K562 (cell line): Measurements from ENCODE around the gene PHKG2. TPM values are rescaled to one million over a fixed set of nuclear protein-coding genes. Genes with fewer than 3 reads are reported as not detected.

Experiments
- ATAC-seq: fragments of 200-7000 bp; cut with Tn5 transposase; 3 replicates; pipeline ENCODE4 v1.9.1; 2020; ENCODE audit warnings: moderate library complexity
- BruUV-seq: library from RNA; stranded (reverse); fragments of 400-500 nt; replicated peaks from 2 replicates; lab custom pipeline; 2021; lab: Mats Ljungman, UMichigan
- CTCF ChIA-PET: fragments of 300-600 bp; formaldehyde crosslinking; extraction: SDS; loops from one replicate; lab custom pipeline; 2021; ENCODE audit warnings: low intra/inter-chr PET ratio; lab: Yijun Ruan, JAX
- POLR2A ChIA-PET: fragments of 300-600, 350-650 bp; sonication (Branson Sonifier 250); formaldehyde crosslinking; extraction: SDS; loops from one replicate; lab custom pipeline; 2021; ENCODE audit warnings: antibody characterized with exemption, inconsistent platforms; lab: Yijun Ruan, JAX
- DNase-seq, 4 experiments: peaks; one replicate each; pipeline versions ENCODE4 v3.0.0 to v3.0.0-alpha.2; 2011 to 2018; ENCODE audit warnings: low spot score in 3 of 4, mixed read lengths in 3 of 4; ENCODE audit errors: extremely low read depth in 1 of 4
- FAIRE-seq: peaks from 2 replicates; lab custom pipeline; 2011; peaks lifted over from hg19 to GRCh38; lab: Jason Lieb, UNC
- H2AFZ ChIP-seq: 2 replicates; pipeline ENCODE4 v1.6.0; 2011; ENCODE audit warnings: low read depth, low read length, control low read depth, inconsistent platforms
- H3K27ac ChIP-seq: fragments of 200-600 bp; 3 replicates; pipeline ENCODE4 v1.8.0; 2011; ENCODE audit warnings: low read depth, mild to moderate bottlenecking, control low read depth, inconsistent platforms, low read length, moderate library complexity, mixed read lengths; ENCODE audit errors: extremely low read depth
- H3K27me3 ChIP-seq, 2 experiments: fragments of 300-600 bp in 1 of 2; 2 replicates in 1 of 2; 3 replicates in 1 of 2; pipeline versions ENCODE4 v1.6.0 to v1.8.0; 2011; ENCODE audit warnings: inconsistent platforms in 2 of 2, low read length in 2 of 2, mild to moderate bottlenecking in 1 of 2, mixed read lengths in 1 of 2, moderate library complexity in 1 of 2; ENCODE audit not compliant: control insufficient read depth in 2 of 2, insufficient read depth in 2 of 2
- H3K36me3 ChIP-seq: fragments of 300-600 bp; 3 replicates; pipeline ENCODE4 v1.8.0; 2011; ENCODE audit warnings: mild to moderate bottlenecking, low read length, inconsistent platforms; ENCODE audit not compliant: control insufficient read depth, insufficient read depth
- H3K4me1 ChIP-seq, 2 experiments: fragments of 200-600 bp in 1 of 2; replicated peaks in 1 of 2; 2 replicates in 1 of 2; 3 replicates in 1 of 2; pipeline versions ENCODE4 v1.5.1 to v1.8.0; 2011; ENCODE audit warnings: inconsistent platforms in 2 of 2, low read length in 2 of 2, mild to moderate bottlenecking in 1 of 2, mixed read lengths in 1 of 2, moderate library complexity in 1 of 2; ENCODE audit not compliant: control insufficient read depth in 2 of 2, insufficient read depth in 2 of 2
- H3K4me2 ChIP-seq: 2 replicates; pipeline ENCODE4 v1.6.1; 2011; ENCODE audit warnings: low read length, control low read depth, inconsistent platforms, mixed read lengths; ENCODE audit not compliant: insufficient read depth
- H3K4me3 ChIP-seq: fragments of 200-600 bp; sonication (generic), shearing (Covaris generic); 2 replicates; pipeline ENCODE4 v1.5.1; 2016; ENCODE audit warnings: control low read depth, inconsistent platforms
- H3K79me2 ChIP-seq: fragments of 200-600 bp; 3 replicates; pipeline ENCODE4 v1.8.0; 2011; ENCODE audit warnings: low read length, inconsistent platforms; ENCODE audit not compliant: control insufficient read depth, insufficient read depth
- H3K9ac ChIP-seq, 2 experiments: 2 replicates each; pipeline versions ENCODE4 v1.6.0 to v1.6.1; 2011; ENCODE audit warnings: low read depth in 2 of 2, low read length in 2 of 2, control low read depth in 1 of 2, inconsistent platforms in 1 of 2, mild to moderate bottlenecking in 1 of 2, mixed read lengths in 1 of 2; ENCODE audit not compliant: insufficient read depth in 1 of 2
- H3K9me1 ChIP-seq: one replicate; pipeline ENCODE4 v1.6.0; 2011; ENCODE audit warnings: inconsistent platforms, mild to moderate bottlenecking, low read length, moderate library complexity; ENCODE audit not compliant: control insufficient read depth, insufficient read depth
- H3K9me3 ChIP-seq: replicated peaks from 2 replicates; pipeline ENCODE4 v1.5.1; 2011; ENCODE audit warnings: low read depth, low read length, inconsistent platforms; ENCODE audit not compliant: control insufficient read depth, insufficient read depth
- H4K20me1 ChIP-seq: replicated peaks from 2 replicates; pipeline ENCODE4 v1.6.1; 2011; ENCODE audit warnings: low read length, inconsistent platforms, mixed read lengths; ENCODE audit not compliant: control insufficient read depth, insufficient read depth
- RBFOX2 ChIP-seq: fragments of 200-400 bp; formaldehyde crosslinking; IDR thresholded peaks from 2 replicates; pipeline ENCODE4 v1.6.1; 2017; ENCODE audit warnings: low read depth, mild to moderate bottlenecking, low read length, moderate library complexity
- TGIF2 ChIP-seq: sonication (generic); formaldehyde crosslinking; IDR thresholded peaks from 2 replicates; pipeline ENCODE4 v1.8.1; 2022; ENCODE audit warnings: mild to moderate bottlenecking, missing genetic modification reagents, moderate library complexity
- ZBTB17 ChIP-seq: fragments of 450-650 bp; formaldehyde crosslinking; IDR thresholded peaks from 2 replicates; pipeline ENCODE4 v1.4.0; 2020; ENCODE audit warnings: mild to moderate bottlenecking
- WGBS: fragments of 100-300 bp; shearing (Covaris generic); methylation state at CpG from one replicate; pipeline ENCODE4 v1.1.6; 2016; ENCODE audit warnings: low coverage, mixed read lengths; ENCODE audit not compliant: insufficient coverage; ENCODE audit errors: missing lambda C conversion rate; 5-methylcytosine and 5-hydroxymethylcytosine counted together
- in situ Hi-C: fragments of 300-500 bp; cut with MboI; formaldehyde crosslinking; loops from 4 replicates; pipeline ENCODE4 v1.15.0; 2018; ENCODE audit warnings: inconsistent platforms, mixed read lengths
- intact Hi-C: fragments of 100-400 bp; cut with micrococcal nuclease; formaldehyde crosslinking; loops from 2 replicates; pipeline ENCODE4 v1.14.2; 2022
- polyA plus RNA-seq, 8 experiments: library from polyadenylated mRNA; depleted of rRNA in 4 of 8; stranded (reverse) in 5 of 8; unstranded in 3 of 8; fragments of >200 nt; fragmentation: Nextera tagmentation in 2 of 8; fragmentation: Illumina TruSeq in 1 of 8; extraction: Ambion mirVana in 2 of 8; extraction: Trizol in 1 of 8; gene quantifications; 2 replicates each; pipeline versions ENCODE4 v1.2.1 to v1.2.3, GENCODE V29; 2011 to 2014; ENCODE audit warnings: inconsistent platforms in 1 of 8, missing spikeins in 1 of 8
- total RNA-seq, 7 experiments: library from RNA; depleted of rRNA in 6 of 7; stranded (reverse); fragments of >200 nt in 6 of 7; fragmentation: Illumina TruSeq in 2 of 7; extraction: Trizol in 2 of 7; gene quantifications; 2 replicates each; pipeline versions ENCODE4 v1.2.1 to v1.2.3, GENCODE V29; 2011 to 2021; ENCODE audit warnings: low replicate concordance in 1 of 7
- TF ChIP-seq, protein P1 (sequence below), 2 experiments: fragments of 200-800 bp in 1 of 2; sonication (Bioruptor generic) in 1 of 2; sonication (generic) in 1 of 2; formaldehyde crosslinking in 1 of 2; IDR thresholded peaks in 1 of 2; conservative IDR thresholded peaks in 1 of 2; 2 replicates each; pipeline versions ENCODE4 v1.5.0 to v1.6.1; 2016 to 2020; ENCODE audit warnings: missing compliant biosample characterization in 1 of 2, missing genetic modification characterization in 1 of 2, missing genetic modification reagents in 1 of 2

Gene PHKG2
- total and polyA plus RNA-seq, 9 of the 15 experiments (the other 6 are each of a cell fraction or from before 2014, with no cell fraction given), result 5.8 to 54.2 (median 30.7) TPM

DNA sequence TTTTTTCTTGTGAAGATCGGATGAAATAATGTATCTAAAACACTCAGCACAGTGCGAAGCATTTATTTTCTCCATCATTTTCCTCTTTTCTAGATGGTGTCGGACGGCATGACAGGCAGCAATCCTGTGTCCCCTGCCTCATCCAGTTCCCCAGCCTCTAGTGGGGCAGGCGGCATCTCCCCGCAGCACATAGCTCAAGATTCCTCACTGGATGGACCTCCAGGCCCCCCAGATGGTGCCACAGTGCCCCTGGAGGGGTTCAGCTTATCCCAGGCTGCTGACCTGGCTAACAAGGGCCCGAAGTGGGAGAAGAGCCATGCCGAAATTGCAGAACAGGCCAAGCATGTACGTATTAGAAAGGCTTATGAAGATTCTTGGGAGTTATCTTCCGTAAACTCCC, 44.3 kb upstream of the PHKG2 start:
- ChIA-PET POLR2A (interaction anchor here (0.9 kb wide), 1 partner anchor 71 kb away, joined by 3 read pairs; no protein-coding TSS in a partner anchor), CTCF (no interaction called here)
- H4K20me1 ChIP-seq, result 0 out of 2 replicates have a peak, but pooled peaks cover 7% of the 10 kb centered on the region
- H3K36me3 ChIP-seq, result peaks cover 91% of the 10 kb centered on the region
- H3K27ac ChIP-seq, result no peak overlapping the region
- H3K27me3 ChIP-seq, result no peaks in the 10 kb centered on the region
- DNase-seq (no peak), FAIRE-seq (no peak), ATAC-seq (no peak)
- TF ChIP-seq, protein P1, sequence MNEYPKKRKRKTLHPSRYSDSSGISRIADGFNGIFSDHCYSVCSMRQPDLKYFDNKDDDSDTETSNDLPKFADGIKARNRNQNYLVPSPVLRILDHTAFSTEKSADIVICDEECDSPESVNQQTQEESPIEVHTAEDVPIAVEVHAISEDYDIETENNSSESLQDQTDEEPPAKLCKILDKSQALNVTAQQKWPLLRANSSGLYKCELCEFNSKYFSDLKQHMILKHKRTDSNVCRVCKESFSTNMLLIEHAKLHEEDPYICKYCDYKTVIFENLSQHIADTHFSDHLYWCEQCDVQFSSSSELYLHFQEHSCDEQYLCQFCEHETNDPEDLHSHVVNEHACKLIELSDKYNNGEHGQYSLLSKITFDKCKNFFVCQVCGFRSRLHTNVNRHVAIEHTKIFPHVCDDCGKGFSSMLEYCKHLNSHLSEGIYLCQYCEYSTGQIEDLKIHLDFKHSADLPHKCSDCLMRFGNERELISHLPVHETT (CRISPR knock-in tag; conservative IDR thresholded peaks at IDR 0.05 in 1 of 2, IDR thresholded peaks at IDR 0.05 in 1 of 2), result no peak
- TF ChIP-seq RBFOX2, result peak; percentile 36; the same call in 1 of the 2 replicates
- intact Hi-C loops (no loop called here), in situ Hi-C loops (no loop called here)
- peaks cover 7 to 11% of the 10 kb centered on the region in 2 experiments for H3K4me1 ChIP-seq
- H2AFZ ChIP-seq, result no peak overlapping the region
- H3K9me3 ChIP-seq, result no peaks in the 10 kb centered on the region
- BruUV-seq, result no TSS peak
- 95% methylated on average over 10 of the region's 10 CpGs for whole genome bisulfite sequencing
- H3K79me2 ChIP-seq, result peaks cover 43% of the 10 kb centered on the region
- no peak overlapping the region for H3K4me2 ChIP-seq
- no peaks in the 10 kb centered on the region for H3K9me1 ChIP-seq
- H3K4me3 ChIP-seq, result no peak overlapping the region
- H3K9ac ChIP-seq, result peak overlapping the region in 1 of 2 experiments; percentile 85; a peak in 2 of 4 replicates

DNA sequence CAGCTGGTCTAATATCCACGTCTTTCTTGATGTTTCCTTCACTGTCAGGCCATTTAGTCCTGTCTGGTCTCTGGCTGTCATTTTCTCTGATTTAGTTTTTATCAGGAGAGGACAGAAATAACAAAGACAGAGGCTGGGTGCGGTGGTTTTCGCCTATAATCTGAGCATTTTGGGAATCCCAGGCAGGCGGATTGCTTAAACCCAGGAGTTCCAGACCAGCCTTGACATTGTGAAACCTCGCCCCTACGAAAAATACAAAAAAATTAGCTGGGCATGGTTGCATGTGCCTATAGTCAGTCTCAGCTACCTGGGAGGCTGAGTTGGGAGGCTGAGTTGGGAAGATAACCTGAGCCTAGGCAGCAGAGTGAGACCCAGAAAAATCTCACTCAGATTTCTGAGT, 42.2 kb upstream of the PHKG2 start:
- Histone ChIP-seq H2AFZ (no peak overlapping the region), H3K27ac (no peak overlapping the region), H3K4me3 (no peak overlapping the region), H3K9ac (peak overlapping the region in 1 of 2 experiments; percentile 45; a peak in 1 of 4 replicates), H3K79me2 (peaks cover 22% of the 10 kb centered on the region), H3K9me3 (no peaks in the 10 kb centered on the region), H3K36me3 (peaks cover 94% of the 10 kb centered on the region), H3K4me1 (no peaks in the 10 kb centered on the region), H3K9me1 (no peaks in the 10 kb centered on the region), H4K20me1 (no peaks in the 10 kb centered on the region), H3K27me3 (no peaks in the 10 kb centered on the region), H3K4me2 (no peak overlapping the region)
- DNase-seq (no peak), FAIRE-seq (no peak), ATAC-seq (no peak)
- intact Hi-C loops (no loop called here), in situ Hi-C loops (no loop called here)
- CTCF ChIA-PET, result no interaction called here
- POLR2A ChIA-PET, result interaction anchor here (0.7 to 1.6 kb wide), 7 partner anchors 9 to 25 kb away, joined by 3 to 6 read pairs (median 4); no protein-coding TSS in a partner anchor
- no TSS peak for BruUV-seq
- WGBS, result 87% methylated on average over 5 of the region's 6 CpGs
- no peak for TF ChIP-seq ZBTB17
- TF ChIP-seq RBFOX2, result no peak
- no peak for TF ChIP-seq TGIF2
